ENCODE measurements around the gene ACO2.

GRCh38 chr22:41532908-41533825 is 64.2 kb downstream of the ACO2 start:
- TF ChIP-seq, protein P1, sequence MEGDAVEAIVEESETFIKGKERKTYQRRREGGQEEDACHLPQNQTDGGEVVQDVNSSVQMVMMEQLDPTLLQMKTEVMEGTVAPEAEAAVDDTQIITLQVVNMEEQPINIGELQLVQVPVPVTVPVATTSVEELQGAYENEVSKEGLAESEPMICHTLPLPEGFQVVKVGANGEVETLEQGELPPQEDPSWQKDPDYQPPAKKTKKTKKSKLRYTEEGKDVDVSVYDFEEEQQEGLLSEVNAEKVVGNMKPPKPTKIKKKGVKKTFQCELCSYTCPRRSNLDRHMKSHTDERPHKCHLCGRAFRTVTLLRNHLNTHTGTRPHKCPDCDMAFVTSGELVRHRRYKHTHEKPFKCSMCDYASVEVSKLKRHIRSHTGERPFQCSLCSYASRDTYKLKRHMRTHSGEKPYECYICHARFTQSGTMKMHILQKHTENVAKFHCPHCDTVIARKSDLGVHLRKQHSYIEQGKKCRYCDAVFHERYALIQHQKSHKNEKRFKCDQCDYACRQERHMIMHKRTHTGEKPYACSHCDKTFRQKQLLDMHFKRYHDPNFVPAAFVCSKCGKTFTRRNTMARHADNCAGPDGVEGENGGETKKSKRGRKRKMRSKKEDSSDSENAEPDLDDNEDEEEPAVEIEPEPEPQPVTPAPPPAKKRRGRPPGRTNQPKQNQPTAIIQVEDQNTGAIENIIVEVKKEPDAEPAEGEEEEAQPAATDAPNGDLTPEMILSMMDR (conservative IDR thresholded peaks at IDR 0.05; ENCODE audit: low read depth, low read length) = peak; percentile 86
- TF ChIP-seq EZH2 (IDR thresholded peaks at IDR 0.05; ENCODE audit: borderline replicate concordance, low read depth, low read length, poor library complexity, severe bottlenecking) = no peak
